ENCODE results near the gene OSBPL9.

DNA sequence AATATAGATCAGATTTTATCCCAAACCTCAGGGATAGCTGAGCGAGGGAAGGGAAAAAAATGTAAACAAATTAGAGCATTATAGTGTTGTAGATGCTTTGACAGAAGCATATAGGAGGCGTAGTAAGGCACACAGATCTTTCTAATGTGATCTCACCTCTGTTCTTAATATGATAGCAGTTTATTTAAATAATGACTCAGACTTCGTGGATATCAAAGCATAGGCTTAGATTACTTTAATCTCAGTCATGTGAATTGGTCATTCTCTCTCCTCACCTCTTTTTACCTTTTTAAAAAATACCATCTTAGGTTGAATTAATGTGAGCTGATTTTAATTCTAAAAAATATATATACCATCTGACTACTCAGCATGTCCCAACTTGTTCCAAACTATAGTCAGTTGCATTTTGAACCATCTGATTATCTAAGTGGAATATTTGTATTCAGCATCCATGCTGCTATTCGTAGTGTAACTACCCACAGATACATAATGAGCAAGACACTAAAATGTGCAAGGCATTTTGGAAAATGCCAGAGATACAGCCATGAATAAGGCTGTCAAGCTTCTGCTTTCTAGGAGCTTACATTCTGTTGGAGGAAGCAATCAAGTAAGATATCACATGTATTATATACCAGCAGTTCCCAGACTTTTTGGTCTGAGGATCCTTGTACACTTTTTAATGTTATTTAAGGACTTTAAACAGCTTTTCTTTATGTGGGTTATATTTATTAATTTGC is 76.7 kb downstream of the OSBPL9 start:
- TF ChIP-seq, protein P1, sequence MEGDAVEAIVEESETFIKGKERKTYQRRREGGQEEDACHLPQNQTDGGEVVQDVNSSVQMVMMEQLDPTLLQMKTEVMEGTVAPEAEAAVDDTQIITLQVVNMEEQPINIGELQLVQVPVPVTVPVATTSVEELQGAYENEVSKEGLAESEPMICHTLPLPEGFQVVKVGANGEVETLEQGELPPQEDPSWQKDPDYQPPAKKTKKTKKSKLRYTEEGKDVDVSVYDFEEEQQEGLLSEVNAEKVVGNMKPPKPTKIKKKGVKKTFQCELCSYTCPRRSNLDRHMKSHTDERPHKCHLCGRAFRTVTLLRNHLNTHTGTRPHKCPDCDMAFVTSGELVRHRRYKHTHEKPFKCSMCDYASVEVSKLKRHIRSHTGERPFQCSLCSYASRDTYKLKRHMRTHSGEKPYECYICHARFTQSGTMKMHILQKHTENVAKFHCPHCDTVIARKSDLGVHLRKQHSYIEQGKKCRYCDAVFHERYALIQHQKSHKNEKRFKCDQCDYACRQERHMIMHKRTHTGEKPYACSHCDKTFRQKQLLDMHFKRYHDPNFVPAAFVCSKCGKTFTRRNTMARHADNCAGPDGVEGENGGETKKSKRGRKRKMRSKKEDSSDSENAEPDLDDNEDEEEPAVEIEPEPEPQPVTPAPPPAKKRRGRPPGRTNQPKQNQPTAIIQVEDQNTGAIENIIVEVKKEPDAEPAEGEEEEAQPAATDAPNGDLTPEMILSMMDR (conservative IDR thresholded peaks at IDR 0.05): no peak
- no peak for TF ChIP-seq EZH2 (IDR thresholded peaks at IDR 0.05; ENCODE audit: low read depth)
